ENCODE results near the gene HMGB1. TPM values are rescaled to one million over a fixed set of nuclear protein-coding genes. Genes with fewer than 3 reads are reported as not detected.

The HMGB1 gene
- total and polyA plus RNA-seq, 2 donors (not counting 1 experiment from before 2014, with no cell fraction given): 79.2 to 529 TPM

DNA sequence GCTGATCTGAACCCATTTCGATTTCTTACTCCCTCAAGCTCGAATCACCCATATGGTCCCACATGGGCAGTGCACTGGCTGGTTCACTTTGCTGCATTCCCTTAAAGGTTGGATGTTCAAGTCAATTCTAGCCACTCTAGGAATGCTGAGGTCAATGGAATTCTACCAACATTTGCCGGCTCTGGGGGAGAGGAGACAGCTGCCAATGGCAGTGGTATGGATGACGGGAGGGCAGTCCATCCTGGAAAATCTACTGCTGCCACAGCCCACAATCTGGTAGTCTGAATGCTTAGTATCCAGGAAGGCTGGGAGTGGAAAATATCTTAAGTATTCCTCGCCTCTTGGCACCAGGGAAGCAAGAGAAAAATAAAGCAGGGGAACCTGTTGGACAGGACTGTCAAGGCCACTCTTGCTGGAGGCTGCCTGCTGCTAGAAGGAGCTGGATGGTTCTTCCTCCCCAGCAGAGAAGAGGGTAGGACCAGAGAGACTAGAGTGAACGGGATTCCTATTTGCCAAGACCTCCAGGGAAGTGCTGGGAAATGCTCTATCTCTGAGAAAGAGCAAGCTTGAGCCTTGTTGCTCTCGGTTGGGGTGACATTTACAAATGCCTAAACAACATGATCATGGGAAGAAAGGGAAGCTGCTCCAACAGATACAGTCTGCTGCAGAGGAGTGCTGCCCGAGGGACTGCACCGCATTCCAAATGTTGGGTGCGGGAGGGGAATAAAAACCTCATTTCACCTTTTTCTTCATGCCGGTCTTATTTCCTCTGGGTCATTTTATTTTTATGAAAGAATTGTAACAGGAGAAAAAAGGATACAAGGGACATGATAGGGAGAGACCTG is 20.7 kb upstream of the HMGB1 start:
- Histone ChIP-seq H2AFZ (ENCODE audit: insufficient read depth, low read depth, low read length, poor library complexity, severe bottlenecking) (no peak overlapping the region), H3K36me3 (replicated peaks in 1 of 2; ENCODE audit: control extremely low read depth in 1 of 2, control insufficient read depth in 1 of 2, extremely low read depth in 1 of 2, insufficient read depth in 2 of 2, low read length in 1 of 2) (no peaks in the 10 kb centered on the region), H4K20me1 (ENCODE audit: control insufficient read depth, insufficient read depth, low read length, poor library complexity, severe bottlenecking) (no peaks in the 10 kb centered on the region), H3K4me2 (replicated peaks; ENCODE audit: low read depth, low read length, poor library complexity, severe bottlenecking) (no peak overlapping the region), H3K4me3 (ENCODE audit: control extremely low read depth in 1 of 5, extremely low read depth in 1 of 5, insufficient read depth in 1 of 5, low read depth in 2 of 5, low read length in 4 of 5) (no peak overlapping the region), H3K9ac (ENCODE audit: low read length) (no peak overlapping the region), H3K9me3 (ENCODE audit: control extremely low read depth in 1 of 3, control insufficient read depth in 2 of 3, insufficient read depth in 1 of 3, low read length in 2 of 3) (no peaks in the 10 kb centered on the region), H3K79me2 (ENCODE audit: control insufficient read depth, insufficient read depth, low read length) (no peaks in the 10 kb centered on the region), H3K4me1 (ENCODE audit: control insufficient read depth in 2 of 2, insufficient read depth in 2 of 2, low read length in 2 of 2) (no peaks in the 10 kb centered on the region), H3K27ac (ENCODE audit: low read length in 2 of 2) (no peak overlapping the region), H3K27me3 (replicated peaks in 1 of 4; ENCODE audit: control extremely low read depth in 1 of 4, control insufficient read depth in 3 of 4, insufficient read depth in 4 of 4, low read length in 3 of 4) (no peaks in the 10 kb centered on the region)
- Mint-ChIP-seq H3K9me3 (ENCODE audit: insufficient read depth) (no peaks in the 10 kb centered on the region), H3K27ac (no peak overlapping the region), H3K27me3 (no peaks in the 10 kb centered on the region), H3K4me3 (no peak overlapping the region), H3K4me1 (no peaks in the 10 kb centered on the region)
- WGBS (ENCODE audit: insufficient coverage): 93% methylated on average over 6 of the region's 11 CpGs
- CTCF ChIA-PET: no interaction called here
- no peak for DNase-seq
- POLR2A ChIA-PET: no interaction called here
- no peak for ATAC-seq (ENCODE audit: low read depth)
- TF ChIP-seq EZH2 (IDR thresholded peaks at IDR 0.05; ENCODE audit: borderline replicate concordance, insufficient read depth, low read depth, low read length, poor library complexity, severe bottlenecking): no peak
- no peak for TF ChIP-seq CTCF (IDR thresholded peaks at IDR 0.05)
- intact Hi-C loops (cut with micrococcal nuclease): no loop called here

DNA sequence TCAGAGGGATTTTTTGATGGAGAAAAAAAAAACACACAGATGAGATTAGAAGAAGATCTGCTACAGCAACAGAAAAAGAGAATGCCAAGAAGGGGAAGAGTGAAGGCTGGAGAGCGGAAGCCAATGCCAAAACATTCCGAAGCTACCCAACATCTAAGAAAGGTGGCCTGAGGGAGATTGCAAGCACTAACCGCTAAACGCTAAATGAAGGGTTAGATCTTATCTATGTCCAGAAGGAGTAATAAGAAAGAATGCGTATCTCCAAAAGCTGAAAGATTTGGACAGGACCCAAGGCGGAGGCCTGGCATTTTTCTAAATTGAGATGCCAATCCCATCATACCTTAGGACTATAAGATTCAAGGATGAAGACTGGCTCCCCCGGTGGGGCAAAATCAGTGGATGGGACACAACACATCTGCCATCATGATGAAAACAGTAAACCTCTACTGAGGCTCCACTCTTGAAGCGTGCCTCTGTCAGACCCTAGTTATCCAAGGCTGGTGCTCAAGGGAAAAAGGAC is 15.6 kb upstream of the HMGB1 start:
- Histone ChIP-seq H3K27ac (ENCODE audit: low read length in 2 of 2) (no peak overlapping the region), H3K27me3 (replicated peaks in 1 of 4; ENCODE audit: control extremely low read depth in 1 of 4, control insufficient read depth in 3 of 4, insufficient read depth in 4 of 4, low read length in 3 of 4) (no peaks in the 10 kb centered on the region), H3K4me2 (replicated peaks; ENCODE audit: low read depth, low read length, poor library complexity, severe bottlenecking) (no peak overlapping the region), H2AFZ (ENCODE audit: insufficient read depth, low read depth, low read length, poor library complexity, severe bottlenecking) (no peak overlapping the region), H3K4me3 (ENCODE audit: control extremely low read depth in 1 of 5, extremely low read depth in 1 of 5, insufficient read depth in 1 of 5, low read depth in 2 of 5, low read length in 4 of 5) (no peak overlapping the region), H3K4me1 (ENCODE audit: control insufficient read depth in 2 of 2, insufficient read depth in 2 of 2, low read length in 2 of 2) (peaks cover 7 to 8% of the 10 kb centered on the region in 2 donors), H3K36me3 (replicated peaks in 1 of 2; ENCODE audit: control extremely low read depth in 1 of 2, control insufficient read depth in 1 of 2, extremely low read depth in 1 of 2, insufficient read depth in 2 of 2, low read length in 1 of 2) (no peaks in the 10 kb centered on the region), H4K20me1 (ENCODE audit: control insufficient read depth, insufficient read depth, low read length, poor library complexity, severe bottlenecking) (no peaks in the 10 kb centered on the region), H3K9ac (ENCODE audit: low read length) (no peak overlapping the region), H3K9me3 (ENCODE audit: control extremely low read depth in 1 of 3, control insufficient read depth in 2 of 3, insufficient read depth in 1 of 3, low read length in 2 of 3) (no peaks in the 10 kb centered on the region), H3K79me2 (ENCODE audit: control insufficient read depth, insufficient read depth, low read length) (no peaks in the 10 kb centered on the region)
- ChIA-PET CTCF (no interaction called here), POLR2A (no interaction called here)
- Mint-ChIP-seq H3K27ac (no peak overlapping the region), H3K9me3 (ENCODE audit: insufficient read depth) (no peaks in the 10 kb centered on the region), H3K4me1 (peaks cover 13% of the 10 kb centered on the region), H3K27me3 (no peaks in the 10 kb centered on the region), H3K4me3 (no peak overlapping the region)
- ATAC-seq (ENCODE audit: low read depth) (no peak), DNase-seq (no peak)
- intact Hi-C loops (cut with micrococcal nuclease): no loop called here
- no peak for TF ChIP-seq EZH2 (IDR thresholded peaks at IDR 0.05; ENCODE audit: borderline replicate concordance, insufficient read depth, low read depth, low read length, poor library complexity, severe bottlenecking)
- TF ChIP-seq CTCF (IDR thresholded peaks at IDR 0.05): no peak
- 100% methylated on average over 4 of the region's 8 CpGs for WGBS (ENCODE audit: insufficient coverage)
